Pancreas (tissue), 10 donors: ENCODE measurements around the gene USP53. TPM values are rescaled to one million over a fixed set of nuclear protein-coding genes. Genes with fewer than 3 reads are reported as not detected.
A peak's percentile ranks its signal among the peaks of the same experiment; 100 is the strongest.

Experiments used
- ATAC-seq, 4 donors: fragments of 200-7000 bp; cut with Tn5 transposase; one replicate each; pipeline versions ENCODE4 v1.8.0 to v1.9.1; 2020; ENCODE audit warnings: mild to moderate bottlenecking in 4 of 4, moderate library complexity in 4 of 4
- DNase-seq, 6 donors: peaks; one replicate each; pipeline ENCODE4 v3.0.0-alpha.2; 2020
- FAIRE-seq: peaks from 2 replicates; lab custom pipeline; 2012; peaks lifted over from hg19 to GRCh38; lab: Jason Lieb, UNC
- H3K27ac ChIP-seq, 4 donors: fragments of 200-600 bp; sonication (generic); 1 replicate in 3 of 4; 2 replicates in 1 of 4; pipeline versions ENCODE4 v1.5.0 to v1.8.0; 2020
- H3K27me3 ChIP-seq, 4 donors: fragments of 200-600 bp; one replicate each; pipeline ENCODE4 v1.8.0; 2021
- H3K36me3 ChIP-seq, 3 donors: fragments of 200-600 bp; sonication (generic) in 1 of 3; one replicate each; pipeline versions ENCODE4 v1.5.0 to v1.8.0; 2020 to 2021
- H3K4me1 ChIP-seq, 3 donors: fragments of 200-600 bp; one replicate each; pipeline ENCODE4 v1.8.0; 2021
- H3K4me3 ChIP-seq, 4 donors: fragments of 200-600 bp; sonication (generic) in 2 of 4; one replicate each; pipeline versions ENCODE4 v1.5.0 to v1.8.0; 2020 to 2021
- H3K9me3 ChIP-seq, 4 donors: fragments of 200-600 bp; one replicate each; pipeline ENCODE4 v1.8.0; 2021
- WGBS, 2 donors: extraction: QIAGEN DNeasy Blood & Tissue Kit; methylation state at CpG; one replicate each; pipeline ENCODE4 v1.1.7; 2013; 5-methylcytosine and 5-hydroxymethylcytosine counted together
- intact Hi-C, 3 donors: fragments of 100-400 bp; cut with DNase I; formaldehyde crosslinking; loops; one replicate each; pipeline versions ENCODE4 v1.11.1 to v1.14.2; 2022
- polyA plus RNA-seq, 2 donors: library from polyadenylated mRNA; stranded (reverse); fragments of 200-250 nt; gene quantifications; one replicate each; pipeline ENCODE4 v1.2.3, GENCODE V29; 2013
- total RNA-seq, 6 donors: library from RNA; stranded (reverse); fragmentation: NEBNext Ultra II Directional in 4 of 6; extraction: Animal tissue kit (Norgen Biotek cat#: 25700) in 4 of 6; gene quantifications; one replicate each; pipeline versions ENCODE4 v1.2.1 to v1.2.4, GENCODE V29; 2021 to 2023
- TF ChIP-seq, protein P1 (sequence below), 4 donors: fragments of 200-600 bp; sonication (generic) in 3 of 4; IDR thresholded peaks; one replicate each; pipeline versions ENCODE4 v1.5.0 to v1.8.0; 2021; ENCODE audit warnings: antibody characterized with exemption in 4 of 4
- donor health status: healthy with polysubstance abuse.
- donor health status: DM: no; HTN: no; CAD: no; lungs with moderate emphysema.
- donor health status: DM: no; HTN: no; CAD: no.
- donor health status: control.
- donor health status: control.
- donor health status: Bipolar disorder and iron deficiency.
- donor health status: DM: yes; HTN: yes; CAD: no.
- donor health status: DM: no; HTN: no; CAD: no.
- donor health status: DM: no; HTN: no; CAD: no.
- donor health status: DM: yes; HTN: yes; CAD: no.

Gene USP53
- total and polyA plus RNA-seq, 8 donors: 11.2 to 21.2 (median 15.4) TPM

DNA sequence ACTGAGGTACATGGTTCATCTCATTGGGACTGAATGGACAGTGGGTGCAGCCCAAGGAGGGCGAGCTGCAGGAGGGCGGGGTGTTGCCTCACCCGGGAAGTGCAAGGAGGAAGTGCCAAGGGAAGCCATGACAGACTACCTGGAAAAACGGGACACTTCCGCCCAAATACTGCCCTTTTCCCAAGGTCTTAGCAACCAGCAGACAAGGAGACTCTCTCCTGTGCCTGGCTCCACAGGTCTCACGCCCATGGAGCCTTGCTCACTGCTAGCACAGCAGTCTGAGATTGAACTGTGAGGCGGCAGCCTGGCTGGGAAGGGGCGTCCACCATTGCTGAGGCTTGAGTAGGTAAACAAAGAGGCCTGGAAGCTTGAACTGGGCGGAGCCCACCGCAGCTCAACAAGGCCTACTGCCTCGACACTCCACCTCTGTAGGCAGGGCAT is 14.7 kb upstream of the USP53 start:
- FAIRE-seq: no peak
- 91 to 95% methylated on average over 11 of the region's 11 CpGs for WGBS, 2 donors

GRCh38 chr4:119204916-119205315 is 7.6 kb upstream of the USP53 start:
- Histone ChIP-seq H3K27me3 (no peaks in the 10 kb centered on the region), H3K4me3 (no peak overlapping the region), H3K9me3 (no peaks in the 10 kb centered on the region), H3K36me3 (no peaks in the 10 kb centered on the region), H3K27ac (no peak overlapping the region), H3K4me1 (no peaks in the 10 kb centered on the region)
- no peak for DNase-seq
- no peak for ATAC-seq
- TF ChIP-seq, protein P1, sequence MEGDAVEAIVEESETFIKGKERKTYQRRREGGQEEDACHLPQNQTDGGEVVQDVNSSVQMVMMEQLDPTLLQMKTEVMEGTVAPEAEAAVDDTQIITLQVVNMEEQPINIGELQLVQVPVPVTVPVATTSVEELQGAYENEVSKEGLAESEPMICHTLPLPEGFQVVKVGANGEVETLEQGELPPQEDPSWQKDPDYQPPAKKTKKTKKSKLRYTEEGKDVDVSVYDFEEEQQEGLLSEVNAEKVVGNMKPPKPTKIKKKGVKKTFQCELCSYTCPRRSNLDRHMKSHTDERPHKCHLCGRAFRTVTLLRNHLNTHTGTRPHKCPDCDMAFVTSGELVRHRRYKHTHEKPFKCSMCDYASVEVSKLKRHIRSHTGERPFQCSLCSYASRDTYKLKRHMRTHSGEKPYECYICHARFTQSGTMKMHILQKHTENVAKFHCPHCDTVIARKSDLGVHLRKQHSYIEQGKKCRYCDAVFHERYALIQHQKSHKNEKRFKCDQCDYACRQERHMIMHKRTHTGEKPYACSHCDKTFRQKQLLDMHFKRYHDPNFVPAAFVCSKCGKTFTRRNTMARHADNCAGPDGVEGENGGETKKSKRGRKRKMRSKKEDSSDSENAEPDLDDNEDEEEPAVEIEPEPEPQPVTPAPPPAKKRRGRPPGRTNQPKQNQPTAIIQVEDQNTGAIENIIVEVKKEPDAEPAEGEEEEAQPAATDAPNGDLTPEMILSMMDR (IDR thresholded peaks at IDR 0.05): no peak
- peak; percentile 60 for FAIRE-seq
- 73 to 82% methylated on average over 4 of the region's 4 CpGs for WGBS, 2 donors
- intact Hi-C loops: no loop called here

More for the DNA sequence above, 14.7 kb upstream of the USP53 start:
- Histone ChIP-seq H3K27ac (no peak overlapping the region), H3K9me3 (no peaks in the 10 kb centered on the region), H3K36me3 (no peaks in the 10 kb centered on the region), H3K4me1 (no peaks in the 10 kb centered on the region), H3K4me3 (no peak overlapping the region), H3K27me3 (no peaks in the 10 kb centered on the region)
- intact Hi-C loops: no loop called here
- ATAC-seq (no peak), DNase-seq (no peak)
- TF ChIP-seq, protein P1 (IDR thresholded peaks at IDR 0.05): no peak

DNA sequence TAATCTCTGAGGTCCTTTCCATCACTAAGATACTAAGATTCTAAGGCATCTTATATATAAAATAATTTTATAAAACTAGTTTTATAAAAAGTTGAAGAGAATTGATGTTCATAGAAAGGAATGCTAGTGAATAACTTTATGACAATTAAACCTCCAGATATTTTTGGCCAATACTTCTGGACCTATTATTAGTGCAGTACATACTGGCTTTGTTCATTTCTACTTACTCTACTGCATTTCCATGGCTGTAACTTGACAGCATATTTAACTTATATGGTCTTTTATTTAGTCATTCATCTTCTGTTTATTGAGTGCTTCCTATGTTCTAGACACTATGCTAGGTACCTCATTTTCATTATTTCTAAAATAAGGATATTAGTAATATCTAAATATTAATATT is 6.8 kb upstream of the USP53 start:
- no peak for FAIRE-seq

DNA sequence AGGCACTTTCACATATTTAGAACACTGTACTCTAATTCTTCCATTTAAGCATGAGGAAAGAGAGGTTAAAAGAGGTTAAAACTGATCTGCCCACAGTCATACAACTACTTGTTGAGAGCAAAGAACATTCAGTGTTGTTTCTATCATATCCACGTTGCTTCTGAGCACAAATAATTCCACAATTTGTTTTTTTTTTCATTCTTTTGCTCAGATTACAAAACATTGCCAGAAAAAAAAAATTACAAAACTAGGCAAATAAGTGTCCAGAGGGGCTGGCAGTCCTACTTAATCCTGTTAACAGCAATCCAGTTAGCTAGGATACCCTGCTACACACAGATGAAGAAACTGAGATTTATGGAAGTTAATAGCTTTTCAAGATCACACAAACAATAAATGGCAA is 6.3 kb upstream of the USP53 start:
- TF ChIP-seq, protein P1 (IDR thresholded peaks at IDR 0.05): no peak
- intact Hi-C loops: no loop called here
- Histone ChIP-seq H3K36me3 (no peaks in the 10 kb centered on the region), H3K4me1 (no peaks in the 10 kb centered on the region), H3K27ac (no peak overlapping the region), H3K4me3 (no peak overlapping the region), H3K9me3 (no peaks in the 10 kb centered on the region), H3K27me3 (no peaks in the 10 kb centered on the region)
- 56 to 61% methylated on average over 1 of the region's 1 CpG for WGBS, 2 donors
- DNase-seq (no peak), FAIRE-seq (no peak), ATAC-seq (peak in 1 of 4 donors; percentile 18)

More for the DNA sequence above, 6.8 kb upstream of the USP53 start:
- H3K9me3 ChIP-seq: no peaks in the 10 kb centered on the region
- H3K27me3 ChIP-seq: no peaks in the 10 kb centered on the region
- H3K4me1 ChIP-seq: no peaks in the 10 kb centered on the region
- no peaks in the 10 kb centered on the region for H3K36me3 ChIP-seq
- intact Hi-C loops: no loop called here
- no peak overlapping the region for H3K27ac ChIP-seq
- DNase-seq: no peak
- ATAC-seq: no peak
- no peak overlapping the region for H3K4me3 ChIP-seq
- TF ChIP-seq, protein P1 (IDR thresholded peaks at IDR 0.05): no peak

DNA sequence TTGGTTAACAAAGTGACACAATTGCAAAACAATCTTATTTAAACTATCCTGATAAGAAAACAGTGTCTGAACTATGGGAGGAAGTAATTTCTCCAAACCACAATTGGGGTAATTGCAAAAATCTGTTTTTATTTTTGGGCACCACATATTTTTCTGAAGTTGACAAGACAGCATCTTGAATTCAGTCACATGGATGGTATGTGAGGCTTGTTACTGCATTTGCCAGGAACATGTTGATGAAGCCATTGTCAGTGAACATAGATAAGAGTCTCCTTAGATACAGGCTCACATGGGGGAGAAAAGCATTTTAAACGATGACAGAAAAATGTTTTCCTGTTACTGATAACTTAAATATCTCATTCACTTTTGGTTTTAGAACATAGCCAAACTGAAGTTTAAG is 5.5 kb upstream of the USP53 start:
- Histone ChIP-seq H3K4me3 (no peak overlapping the region), H3K27me3 (no peaks in the 10 kb centered on the region), H3K36me3 (no peaks in the 10 kb centered on the region), H3K27ac (no peak overlapping the region), H3K4me1 (no peaks in the 10 kb centered on the region), H3K9me3 (no peaks in the 10 kb centered on the region)
- intact Hi-C loops: no loop called here
- FAIRE-seq (no peak), ATAC-seq (no peak), DNase-seq (no peak)
- 8 to 13% methylated on average over 1 of the region's 1 CpG for WGBS, 2 donors
- TF ChIP-seq, protein P1 (IDR thresholded peaks at IDR 0.05): no peak
